Measurements from ENCODE around the gene CD163L1. TPM values are rescaled to one million over a fixed set of nuclear protein-coding genes. Genes with fewer than 3 reads are reported as not detected.

The CD163L1 gene
- total RNA-seq (not detected), polyA plus RNA-seq (not detected)

GRCh38 chr12:7444076-7444475, at the start of gene CD163L1:
TSS of gene CD163L1 (minus strand) at chr12:7444153. CDS start at chr12:7444127, 26 bp downstream.
- ATAC-seq (ENCODE audit: low read depth in 2 of 2), result no peak
- Histone ChIP-seq H3K27ac (ENCODE audit: insufficient read depth, low read length, poor library complexity, severe bottlenecking) (no peak within 1 kb of the TSS), H3K4me1 (ENCODE audit: control insufficient read depth, insufficient read depth, low read length, poor library complexity, severe bottlenecking) (no peaks in the 10 kb centered on the region), H3K36me3 (ENCODE audit: control insufficient read depth, insufficient read depth, low read length) (no peaks in the 10 kb centered on the region), H3K4me3 (ENCODE audit: low read depth, low read length) (no peak within 1 kb of the TSS), H3K9me3 (ENCODE audit: control insufficient read depth in 2 of 2, low read length in 2 of 2) (no peaks in the 10 kb centered on the region), H3K27me3 (ENCODE audit: control insufficient read depth, insufficient read depth, low read length) (peaks cover 18% of the 10 kb centered on the region)
- Mint-ChIP-seq H3K27me3 (peaks cover 50% of the 10 kb centered on the region), H3K27ac (no peak within 1 kb of the TSS), H3K36me3 (no peaks in the 10 kb centered on the region), H3K4me1 (peaks cover 0 to 5% (median 0%) of the 10 kb centered on the region in 4 donors), H3K4me3 (no peak within 1 kb of the TSS), H3K9me3 (peaks cover 0 to 4% (median 0%) of the 10 kb centered on the region in 7 donors)
- no peak for DNase-seq

- no peaks in the 10 kb centered on the region for H3K36me3 ChIP-seq (ENCODE audit: control insufficient read depth, insufficient read depth, low read length)
These were observed 49.1 kb upstream of the CD163L1 start for GRCh38 chr12:7493006-7493405.

GRCh38 chr12:7486512-7486911, 42.6 kb upstream of the CD163L1 start:
- H3K4me1 Mint-ChIP-seq, result no peaks in the 10 kb centered on the region

More at GRCh38 chr12:7493006-7493405, 49.1 kb upstream of the CD163L1 start:
- Mint-ChIP-seq H3K27ac (no peak overlapping the region), H3K27me3 (peaks cover 17% of the 10 kb centered on the region), H3K36me3 (no peaks in the 10 kb centered on the region), H3K4me1 (peaks cover 0 to 2% (median 0%) of the 10 kb centered on the region in 4 donors), H3K4me3 (no peak overlapping the region), H3K9me3 (peaks cover 0 to 3% (median 0%) of the 10 kb centered on the region in 7 donors)
- DNase-seq, result no peak
- H3K27ac ChIP-seq (ENCODE audit: insufficient read depth, low read length, poor library complexity, severe bottlenecking), result no peak overlapping the region
- no peaks in the 10 kb centered on the region for H3K9me3 ChIP-seq (ENCODE audit: control insufficient read depth in 2 of 2, low read length in 2 of 2)
- no peaks in the 10 kb centered on the region for H3K27me3 ChIP-seq (ENCODE audit: control insufficient read depth, insufficient read depth, low read length)
- no peak overlapping the region for H3K4me3 ChIP-seq (ENCODE audit: low read depth, low read length)
- no peak for ATAC-seq (ENCODE audit: low read depth in 2 of 2)
- no peaks in the 10 kb centered on the region for H3K4me1 ChIP-seq (ENCODE audit: control insufficient read depth, insufficient read depth, low read length, poor library complexity, severe bottlenecking)

GRCh38 chr12:7485095-7485494, 41.1 kb upstream of the CD163L1 start:
- Mint-ChIP-seq H3K9me3 (peaks cover 0 to 4% (median 0%) of the 10 kb centered on the region in 7 donors), H3K4me1 (no peaks in the 10 kb centered on the region), H3K27ac (no peak overlapping the region), H3K36me3 (no peaks in the 10 kb centered on the region), H3K4me3 (no peak overlapping the region), H3K27me3 (peaks cover 10% of the 10 kb centered on the region)
- DNase-seq, result no peak
- no peak overlapping the region for H3K27ac ChIP-seq (ENCODE audit: insufficient read depth, low read length, poor library complexity, severe bottlenecking)
- H3K36me3 ChIP-seq (ENCODE audit: control insufficient read depth, insufficient read depth, low read length), result no peaks in the 10 kb centered on the region
- no peaks in the 10 kb centered on the region for H3K9me3 ChIP-seq (ENCODE audit: control insufficient read depth in 2 of 2, low read length in 2 of 2)
- H3K4me3 ChIP-seq (ENCODE audit: low read depth, low read length), result no peak overlapping the region
- no peaks in the 10 kb centered on the region for H3K27me3 ChIP-seq (ENCODE audit: control insufficient read depth, insufficient read depth, low read length)
- no peak for ATAC-seq (ENCODE audit: low read depth in 2 of 2)
- H3K4me1 ChIP-seq (ENCODE audit: control insufficient read depth, insufficient read depth, low read length, poor library complexity, severe bottlenecking), result no peaks in the 10 kb centered on the region

More at GRCh38 chr12:7486512-7486911, 42.6 kb upstream of the CD163L1 start:
- Histone ChIP-seq H3K4me1 (ENCODE audit: control insufficient read depth, insufficient read depth, low read length, poor library complexity, severe bottlenecking) (no peaks in the 10 kb centered on the region), H3K9me3 (ENCODE audit: control insufficient read depth in 2 of 2, low read length in 2 of 2) (no peaks in the 10 kb centered on the region), H3K36me3 (ENCODE audit: control insufficient read depth, insufficient read depth, low read length) (no peaks in the 10 kb centered on the region), H3K27ac (ENCODE audit: insufficient read depth, low read length, poor library complexity, severe bottlenecking) (no peak overlapping the region), H3K27me3 (ENCODE audit: control insufficient read depth, insufficient read depth, low read length) (no peaks in the 10 kb centered on the region), H3K4me3 (ENCODE audit: low read depth, low read length) (no peak overlapping the region)
- DNase-seq (no peak), ATAC-seq (ENCODE audit: low read depth in 2 of 2) (no peak)
- H3K9me3 Mint-ChIP-seq, result peaks cover 0 to 4% (median 0%) of the 10 kb centered on the region in 7 donors
- no peaks in the 10 kb centered on the region for H3K36me3 Mint-ChIP-seq
- no peak overlapping the region for H3K4me3 Mint-ChIP-seq
- no peak overlapping the region for H3K27ac Mint-ChIP-seq
- peaks cover 4% of the 10 kb centered on the region for H3K27me3 Mint-ChIP-seq

- DNase-seq (no peak), ATAC-seq (ENCODE audit: low read depth in 2 of 2) (no peak)
- H3K4me1 Mint-ChIP-seq, result no peaks in the 10 kb centered on the region
- Histone ChIP-seq H3K36me3 (ENCODE audit: control insufficient read depth, insufficient read depth, low read length) (no peaks in the 10 kb centered on the region), H3K9me3 (ENCODE audit: control insufficient read depth in 2 of 2, low read length in 2 of 2) (no peaks in the 10 kb centered on the region), H3K27me3 (ENCODE audit: control insufficient read depth, insufficient read depth, low read length) (peaks cover 2% of the 10 kb centered on the region), H3K4me3 (ENCODE audit: low read depth, low read length) (no peak overlapping the region), H3K27ac (ENCODE audit: insufficient read depth, low read length, poor library complexity, severe bottlenecking) (no peak overlapping the region), H3K4me1 (ENCODE audit: control insufficient read depth, insufficient read depth, low read length, poor library complexity, severe bottlenecking) (no peaks in the 10 kb centered on the region)
- H3K4me3 Mint-ChIP-seq, result no peak overlapping the region
- H3K9me3 Mint-ChIP-seq, result peaks cover 0 to 4% (median 0%) of the 10 kb centered on the region in 7 donors
- H3K27me3 Mint-ChIP-seq, result peaks cover 10% of the 10 kb centered on the region
- no peak overlapping the region for H3K27ac Mint-ChIP-seq
- H3K36me3 Mint-ChIP-seq, result no peaks in the 10 kb centered on the region
These were observed 39.4 kb upstream of the CD163L1 start for GRCh38 chr12:7483343-7483742.

- Mint-ChIP-seq H3K27me3 (peaks cover 10% of the 10 kb centered on the region), H3K9me3 (peaks cover 0 to 7% (median 0%) of the 10 kb centered on the region in 7 donors), H3K27ac (no peak overlapping the region), H3K4me3 (no peak overlapping the region), H3K36me3 (no peaks in the 10 kb centered on the region), H3K4me1 (no peaks in the 10 kb centered on the region)
- Histone ChIP-seq H3K4me3 (ENCODE audit: low read depth, low read length) (no peak overlapping the region), H3K27me3 (ENCODE audit: control insufficient read depth, insufficient read depth, low read length) (peaks cover 2% of the 10 kb centered on the region), H3K27ac (ENCODE audit: insufficient read depth, low read length, poor library complexity, severe bottlenecking) (no peak overlapping the region), H3K4me1 (ENCODE audit: control insufficient read depth, insufficient read depth, low read length, poor library complexity, severe bottlenecking) (no peaks in the 10 kb centered on the region), H3K36me3 (ENCODE audit: control insufficient read depth, insufficient read depth, low read length) (no peaks in the 10 kb centered on the region), H3K9me3 (ENCODE audit: control insufficient read depth in 2 of 2, low read length in 2 of 2) (no peaks in the 10 kb centered on the region)
- DNase-seq, result no peak
- no peak for ATAC-seq (ENCODE audit: low read depth in 2 of 2)
These were observed 35.8 kb upstream of the CD163L1 start for GRCh38 chr12:7479771-7480170.

- H3K4me3 Mint-ChIP-seq, result no peak overlapping the region
- H3K36me3 Mint-ChIP-seq, result no peaks in the 10 kb centered on the region
- no peaks in the 10 kb centered on the region for H3K4me1 Mint-ChIP-seq
These were observed 28.1 kb upstream of the CD163L1 start for GRCh38 chr12:7472060-7472459.

More at GRCh38 chr12:7472060-7472459, 28.1 kb upstream of the CD163L1 start:
- Mint-ChIP-seq H3K9me3 (peaks cover 0 to 18% (median 5%) of the 10 kb centered on the region in 7 donors), H3K27ac (no peak overlapping the region), H3K27me3 (peaks cover 11% of the 10 kb centered on the region)
- Histone ChIP-seq H3K9me3 (ENCODE audit: control insufficient read depth in 2 of 2, low read length in 2 of 2) (peaks cover 0 to under 1% of the 10 kb centered on the region in 2 experiments), H3K27me3 (ENCODE audit: control insufficient read depth, insufficient read depth, low read length) (no peaks in the 10 kb centered on the region), H3K36me3 (ENCODE audit: control insufficient read depth, insufficient read depth, low read length) (no peaks in the 10 kb centered on the region), H3K27ac (ENCODE audit: insufficient read depth, low read length, poor library complexity, severe bottlenecking) (no peak overlapping the region), H3K4me1 (ENCODE audit: control insufficient read depth, insufficient read depth, low read length, poor library complexity, severe bottlenecking) (no peaks in the 10 kb centered on the region), H3K4me3 (ENCODE audit: low read depth, low read length) (no peak overlapping the region)
- DNase-seq, result no peak
- no peak for ATAC-seq (ENCODE audit: low read depth in 2 of 2)
